A673 (cell line): ENCODE results near the gene FGF1. TPM values are rescaled to one million over a fixed set of nuclear protein-coding genes. Genes with fewer than 3 reads are reported as not detected.

Experiments used
- BruUV-seq: library from RNA; stranded (reverse); fragments of 400-500 nt; replicated peaks from 2 replicates; lab custom pipeline; 2021; lab: Mats Ljungman, UMichigan
- CTCF ChIA-PET: fragments of 300-600 bp; sonication (Branson Sonifier 250); formaldehyde crosslinking; loops from one replicate; lab custom pipeline; 2022; ENCODE audit warnings: antibody characterized with exemption; lab: Charles Lee
- POLR2A ChIA-PET: fragments of 300-600 bp; sonication (Branson Sonifier 250); formaldehyde crosslinking; loops from one replicate; lab custom pipeline; 2022; ENCODE audit warnings: antibody characterized with exemption; ENCODE audit not compliant: low non-redundant PET; lab: Charles Lee
- DNase-seq: peaks from one replicate; pipeline ENCODE4 v3.0.0-alpha.2; 2015; ENCODE audit warnings: low spot score
- H3K27ac ChIP-seq: fragments of 200-600 bp; sonication (generic); 2 replicates; pipeline ENCODE4 v1.5.1; 2016; ENCODE audit warnings: mixed run types, low read depth, mild to moderate bottlenecking, mixed read lengths, antibody characterized with exemption, low read length; ENCODE audit not compliant: poor library complexity, severe bottlenecking
- H3K27me3 ChIP-seq: fragments of 200-600 bp; sonication (generic); replicated peaks from 2 replicates; pipeline ENCODE4 v1.6.1; 2017; ENCODE audit warnings: mixed run types, low read depth, mild to moderate bottlenecking, mixed read lengths, antibody characterized with exemption, low read length; ENCODE audit not compliant: insufficient read depth, poor library complexity
- H3K36me3 ChIP-seq: fragments of 200-600 bp; sonication (generic); 2 replicates; pipeline ENCODE4 v1.6.1; 2016; ENCODE audit warnings: mixed run types, mild to moderate bottlenecking, mixed read lengths, antibody characterized with exemption, low read length; ENCODE audit not compliant: insufficient read depth, poor library complexity, severe bottlenecking
- H3K4me1 ChIP-seq: fragments of 200-600 bp; sonication (generic); 2 replicates; pipeline ENCODE4 v1.6.1; 2017; ENCODE audit warnings: mixed run types, mild to moderate bottlenecking, mixed read lengths, antibody characterized with exemption, low read length; ENCODE audit not compliant: insufficient read depth, poor library complexity, severe bottlenecking
- H3K4me3 ChIP-seq: fragments of 200-600 bp; sonication (generic); 2 replicates; pipeline ENCODE4 v1.5.1; 2016; ENCODE audit warnings: low read depth, mixed run types, mild to moderate bottlenecking, mixed read lengths, low read length; ENCODE audit not compliant: poor library complexity, severe bottlenecking
- H3K9me3 ChIP-seq: fragments of 200-600 bp; sonication (generic); 2 replicates; pipeline ENCODE4 v1.6.1; 2016; ENCODE audit warnings: mixed run types, low read depth, mild to moderate bottlenecking, mixed read lengths, antibody characterized with exemption, low read length; ENCODE audit not compliant: poor library complexity, severe bottlenecking
- EZH2 ChIP-seq: fragments of 200-600 bp; sonication (generic); IDR thresholded peaks from 2 replicates; pipeline ENCODE4 v1.6.1; 2017; ENCODE audit warnings: borderline replicate concordance, low read depth, mild to moderate bottlenecking, mixed read lengths, antibody characterized with exemption, low read length; ENCODE audit not compliant: poor library complexity, severe bottlenecking
- intact Hi-C: fragments of 100-400 bp; cut with micrococcal nuclease; formaldehyde crosslinking; loops from one replicate; pipeline ENCODE4 v1.10.0; 2022; ENCODE audit not compliant: unreplicated experiment
- total RNA-seq: library from RNA; stranded (reverse); gene quantifications from 2 replicates; pipeline ENCODE4 v1.2.3, GENCODE V29; 2021
- TF ChIP-seq, protein P1 (sequence below): fragments of 300-800, 200-600 bp; sonication (generic); conservative IDR thresholded peaks from 2 replicates; pipeline ENCODE4 v1.5.1; 2017; ENCODE audit warnings: low read depth, mild to moderate bottlenecking, antibody characterized with exemption, low read length, moderate library complexity, mixed read lengths

The FGF1 gene
- total RNA-seq, 1 experiment from 2014 or later, result 0.71 TPM

DNA sequence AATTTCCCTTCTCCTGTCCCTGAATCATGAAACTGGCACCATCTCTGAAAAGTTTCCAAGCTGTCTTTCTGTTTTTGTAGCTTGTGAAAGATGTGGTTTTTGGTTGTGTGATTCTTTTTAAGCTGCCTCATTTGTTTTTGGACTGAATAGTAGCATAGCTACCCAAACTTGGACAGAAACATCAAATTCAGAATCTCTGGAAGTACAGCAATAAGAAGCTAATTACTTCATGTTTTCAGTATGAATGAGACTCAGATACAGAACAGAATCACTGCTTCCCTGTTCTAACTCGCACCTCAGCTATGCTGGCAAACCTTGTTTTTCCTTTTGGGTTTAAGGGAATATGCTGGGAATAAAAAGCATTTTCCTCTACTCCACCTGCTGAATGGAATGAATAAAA lies 101.0 kb downstream of the FGF1 start:
- no peak for DNase-seq
- no peak for TF ChIP-seq EZH2
- TF ChIP-seq, protein P1, sequence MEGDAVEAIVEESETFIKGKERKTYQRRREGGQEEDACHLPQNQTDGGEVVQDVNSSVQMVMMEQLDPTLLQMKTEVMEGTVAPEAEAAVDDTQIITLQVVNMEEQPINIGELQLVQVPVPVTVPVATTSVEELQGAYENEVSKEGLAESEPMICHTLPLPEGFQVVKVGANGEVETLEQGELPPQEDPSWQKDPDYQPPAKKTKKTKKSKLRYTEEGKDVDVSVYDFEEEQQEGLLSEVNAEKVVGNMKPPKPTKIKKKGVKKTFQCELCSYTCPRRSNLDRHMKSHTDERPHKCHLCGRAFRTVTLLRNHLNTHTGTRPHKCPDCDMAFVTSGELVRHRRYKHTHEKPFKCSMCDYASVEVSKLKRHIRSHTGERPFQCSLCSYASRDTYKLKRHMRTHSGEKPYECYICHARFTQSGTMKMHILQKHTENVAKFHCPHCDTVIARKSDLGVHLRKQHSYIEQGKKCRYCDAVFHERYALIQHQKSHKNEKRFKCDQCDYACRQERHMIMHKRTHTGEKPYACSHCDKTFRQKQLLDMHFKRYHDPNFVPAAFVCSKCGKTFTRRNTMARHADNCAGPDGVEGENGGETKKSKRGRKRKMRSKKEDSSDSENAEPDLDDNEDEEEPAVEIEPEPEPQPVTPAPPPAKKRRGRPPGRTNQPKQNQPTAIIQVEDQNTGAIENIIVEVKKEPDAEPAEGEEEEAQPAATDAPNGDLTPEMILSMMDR, result no peak
- no TSS peak for BruUV-seq
- Histone ChIP-seq H3K27me3 (no peaks in the 10 kb centered on the region), H3K4me1 (peaks cover 11% of the 10 kb centered on the region), H3K27ac (no peak overlapping the region), H3K9me3 (no peaks in the 10 kb centered on the region), H3K36me3 (no peaks in the 10 kb centered on the region), H3K4me3 (no peak overlapping the region)
- intact Hi-C loops, result no loop called here
- ChIA-PET POLR2A (no interaction called here), CTCF (interaction anchor here (0.6 kb wide), 1 partner anchor 212 kb away, joined by 9 read pairs; no protein-coding TSS in a partner anchor)

GRCh38 chr5:142578161-142578830 lies 107.6 kb downstream of the FGF1 start:
- TF ChIP-seq, protein P1, result no peak
- no peak for TF ChIP-seq EZH2
- H3K27me3 ChIP-seq, result no peaks in the 10 kb centered on the region
- DNase-seq, result no peak
- no peak overlapping the region for H3K4me3 ChIP-seq
- BruUV-seq, result no TSS peak
- CTCF ChIA-PET, result no interaction called here
- H3K4me1 ChIP-seq, result no peaks in the 10 kb centered on the region
- no peaks in the 10 kb centered on the region for H3K36me3 ChIP-seq
- peaks cover 7% of the 10 kb centered on the region for H3K9me3 ChIP-seq
- POLR2A ChIA-PET, result no interaction called here
- intact Hi-C loops, result no loop called here
- H3K27ac ChIP-seq, result no peak overlapping the region

GRCh38 chr5:142576804-142577203 lies 109.1 kb downstream of the FGF1 start:
- DNase-seq, result no peak
- no TSS peak for BruUV-seq
- H3K36me3 ChIP-seq, result no peaks in the 10 kb centered on the region
- TF ChIP-seq EZH2, result no peak
- TF ChIP-seq, protein P1, result no peak
- H3K4me1 ChIP-seq, result peaks cover 9% of the 10 kb centered on the region
- H3K4me3 ChIP-seq, result no peak overlapping the region
- no peak overlapping the region for H3K27ac ChIP-seq
- POLR2A ChIA-PET, result no interaction called here
- intact Hi-C loops, result no loop called here
- no peaks in the 10 kb centered on the region for H3K27me3 ChIP-seq
- H3K9me3 ChIP-seq, result peaks cover 7% of the 10 kb centered on the region
- CTCF ChIA-PET, result no interaction called here
